DMS153 (cell line): ENCODE data around the gene BAD.
A peak's percentile ranks its signal among the peaks of the same experiment; 100 is the strongest.

Experiments used
- DNase-seq: peaks from one replicate; lab custom pipeline; 2025; lab: John Stamatoyannopoulos, UW

Gene BAD

GRCh38 chr11:64275841-64276240 lies 8.6 kb downstream of the BAD start:
- no peak for DNase-seq

- DNase-seq, result no peak
These were observed 9.2 kb downstream of the BAD start for GRCh38 chr11:64275031-64275800.

DNA sequence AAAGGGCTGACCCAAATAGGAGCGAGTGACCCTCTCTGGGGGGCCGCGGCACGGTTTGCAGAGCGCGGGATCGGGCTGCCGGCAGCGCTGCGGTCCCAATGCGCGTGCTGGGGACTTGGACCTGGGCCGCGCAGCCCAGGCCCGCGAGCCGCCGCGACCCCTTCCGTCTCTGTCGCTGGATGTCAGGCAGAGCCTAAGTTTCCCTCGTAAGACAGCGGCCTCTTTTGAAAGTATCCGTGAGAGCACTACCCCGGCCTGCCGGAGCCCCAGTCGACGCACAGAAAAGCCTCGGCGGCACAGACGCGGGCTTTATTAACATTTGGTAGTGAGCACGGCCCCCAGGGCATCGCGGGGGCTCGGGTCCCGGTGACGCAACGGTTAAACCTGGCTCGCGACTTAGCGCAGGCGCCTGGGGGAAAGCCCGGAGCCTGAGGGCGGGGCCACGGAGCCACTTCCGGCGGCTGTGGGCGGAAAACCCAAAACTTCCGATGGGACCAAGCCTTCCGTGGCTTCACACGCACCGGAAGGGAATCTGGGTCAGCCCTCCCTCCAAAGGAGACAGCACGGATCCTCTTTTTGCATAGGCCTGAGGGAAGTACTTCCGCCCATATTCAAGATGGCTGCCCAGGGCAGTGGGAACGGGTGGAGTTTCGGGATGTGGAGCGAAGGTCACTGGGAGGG lies 14.8 kb downstream of the BAD start:
- peak; percentile 99 for DNase-seq

GRCh38 chr11:64268893-64269539 lies 15.4 kb downstream of the BAD start:
- no peak for DNase-seq

- DNase-seq, result no peak
These were observed 16.2 kb downstream of the BAD start for GRCh38 chr11:64268025-64268892.

DNA sequence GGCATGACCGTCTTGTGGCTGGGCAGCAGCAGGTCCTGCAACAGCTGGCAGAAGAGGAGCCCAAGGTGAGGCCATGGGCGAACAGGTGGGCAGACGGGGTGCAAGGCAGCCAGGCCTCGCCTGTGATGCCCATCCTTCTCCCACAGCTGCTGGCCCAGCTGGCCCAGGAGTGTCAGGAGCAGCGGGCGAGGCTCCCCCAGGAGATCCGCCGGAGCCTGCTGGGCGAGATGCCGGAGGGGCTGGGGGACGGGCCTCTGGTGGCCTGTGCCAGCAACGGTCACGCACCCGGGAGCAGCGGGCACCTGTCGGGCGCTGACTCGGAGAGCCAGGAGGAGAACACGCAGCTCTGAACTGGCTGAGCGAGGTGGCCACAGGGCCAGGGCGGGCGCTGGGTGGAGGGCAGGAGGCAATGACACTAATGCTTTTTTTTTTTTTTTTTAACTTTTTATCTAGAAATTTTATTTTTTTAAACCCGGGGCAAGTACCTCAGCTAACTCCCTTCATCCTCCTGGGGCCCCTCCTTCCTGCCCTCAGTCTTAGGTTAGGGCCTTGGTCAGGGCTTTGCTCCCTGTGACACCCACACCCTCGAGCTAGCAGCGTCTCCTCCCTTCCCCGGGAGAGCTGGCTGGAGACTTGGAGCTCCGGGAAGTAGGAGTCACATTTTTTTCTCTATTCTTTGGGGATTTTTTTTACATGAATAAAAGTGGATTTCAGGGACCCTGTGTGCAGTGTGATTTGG lies 17.1 kb downstream of the BAD start:
- DNase-seq, result no peak

GRCh38 chr11:64266339-64266738 lies 18.1 kb downstream of the BAD start:
- no peak for DNase-seq

- no peak for DNase-seq
These were observed 19.0 kb downstream of the BAD start for GRCh38 chr11:64265176-64266160.

- DNase-seq, result no peak
These were observed 20.1 kb downstream of the BAD start for GRCh38 chr11:64264371-64264852.

DNA sequence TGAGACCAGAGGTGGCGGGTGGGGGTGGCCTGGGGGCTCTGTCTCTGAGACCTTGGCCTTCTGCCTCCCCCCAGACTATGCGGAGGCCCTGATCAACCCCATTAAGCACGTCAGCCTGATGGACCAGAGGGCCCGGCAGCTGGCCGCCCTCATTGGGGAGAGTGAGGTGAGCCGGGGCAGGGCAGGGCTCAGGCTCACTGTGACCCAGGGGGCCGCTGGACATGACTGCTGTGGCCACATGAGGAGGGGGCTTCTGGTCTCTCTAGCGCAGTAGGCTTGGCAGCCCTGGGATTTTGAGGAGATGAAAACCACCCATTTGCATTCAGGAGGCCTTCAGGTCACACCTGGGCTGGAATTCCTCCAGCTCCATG lies 20.5 kb downstream of the BAD start:
- DNase-seq, result no peak

- no peak for DNase-seq
These were observed 21.2 kb downstream of the BAD start for GRCh38 chr11:64263021-64263946.

GRCh38 chr11:64262271-64263002 lies 22.0 kb downstream of the BAD start:
- DNase-seq, result no peak

GRCh38 chr11:64261556-64262080 lies 22.8 kb downstream of the BAD start:
- no peak for DNase-seq

DNA sequence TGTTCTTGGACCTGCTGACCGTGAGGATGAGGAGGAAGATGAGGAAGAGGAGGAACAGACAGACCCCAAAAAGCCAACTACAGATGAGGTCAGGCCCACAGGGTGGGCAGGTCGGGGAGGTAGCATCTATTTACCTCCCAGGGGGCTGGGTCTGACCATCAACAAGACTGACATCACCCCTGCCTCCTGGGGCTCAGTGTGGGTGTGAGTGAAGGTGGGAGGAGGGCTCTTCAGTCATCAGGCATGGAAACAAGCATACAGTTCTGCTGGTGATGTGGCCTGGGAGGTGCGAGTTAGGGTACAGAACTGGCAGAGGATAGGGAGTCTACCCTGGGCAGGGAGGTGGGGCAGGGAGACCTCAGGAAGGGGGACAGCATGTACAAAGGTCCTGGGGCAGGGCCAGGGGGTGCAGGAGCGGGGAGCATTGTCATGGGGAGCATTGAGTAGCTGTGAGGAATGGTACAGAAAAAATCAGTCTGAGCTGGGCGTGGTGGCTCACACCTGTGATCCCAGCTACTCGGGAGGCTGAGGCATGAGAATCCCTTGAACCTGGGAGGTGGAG lies 24.2 kb downstream of the BAD start:
- DNase-seq, result no peak

- DNase-seq, result no peak
These were observed 24.9 kb downstream of the BAD start for GRCh38 chr11:64259533-64260067.

GRCh38 chr11:64258946-64259532 lies 25.4 kb downstream of the BAD start:
- no peak for DNase-seq

GRCh38 chr11:64258356-64258755 lies 26.1 kb downstream of the BAD start:
- no peak for DNase-seq
